Hepatocyte (in vitro differentiated cells): Measurements from ENCODE around the gene DOP1A.

ENCODE experiments used
- EZH2 ChIP-seq: fragments of 200-600 bp; sonication (generic); IDR thresholded peaks from 2 replicates; pipeline ENCODE4 v1.6.1; 2016; ENCODE audit warnings: antibody characterized with exemption, mild to moderate bottlenecking, borderline replicate concordance
- TF ChIP-seq, protein P1 (sequence below): fragments of 200-600 bp; sonication (generic); IDR thresholded peaks from 2 replicates; pipeline ENCODE4 v1.5.1; 2016; ENCODE audit warnings: antibody characterized with exemption, mild to moderate bottlenecking; ENCODE audit not compliant: poor library complexity

DNA sequence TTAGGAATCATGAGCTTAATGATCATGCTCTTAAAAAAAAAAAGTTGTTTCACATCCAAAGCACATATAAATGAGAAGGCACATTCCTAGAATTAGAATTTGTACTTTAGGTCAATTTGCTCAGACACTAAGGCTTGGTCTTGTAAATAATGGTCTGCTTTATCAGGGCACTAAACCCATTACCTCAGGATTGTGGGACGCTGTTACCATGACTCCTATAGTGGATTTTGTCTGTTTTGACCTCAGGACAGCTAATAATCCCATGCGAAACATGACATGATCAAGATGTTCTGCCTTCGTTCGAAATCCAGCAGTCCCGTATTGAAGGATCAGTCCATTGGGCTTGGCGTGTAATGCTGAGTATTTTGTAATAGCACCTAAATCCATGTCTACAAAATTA, 123.2 kb downstream of the DOP1A start:
- TF ChIP-seq, protein P1, sequence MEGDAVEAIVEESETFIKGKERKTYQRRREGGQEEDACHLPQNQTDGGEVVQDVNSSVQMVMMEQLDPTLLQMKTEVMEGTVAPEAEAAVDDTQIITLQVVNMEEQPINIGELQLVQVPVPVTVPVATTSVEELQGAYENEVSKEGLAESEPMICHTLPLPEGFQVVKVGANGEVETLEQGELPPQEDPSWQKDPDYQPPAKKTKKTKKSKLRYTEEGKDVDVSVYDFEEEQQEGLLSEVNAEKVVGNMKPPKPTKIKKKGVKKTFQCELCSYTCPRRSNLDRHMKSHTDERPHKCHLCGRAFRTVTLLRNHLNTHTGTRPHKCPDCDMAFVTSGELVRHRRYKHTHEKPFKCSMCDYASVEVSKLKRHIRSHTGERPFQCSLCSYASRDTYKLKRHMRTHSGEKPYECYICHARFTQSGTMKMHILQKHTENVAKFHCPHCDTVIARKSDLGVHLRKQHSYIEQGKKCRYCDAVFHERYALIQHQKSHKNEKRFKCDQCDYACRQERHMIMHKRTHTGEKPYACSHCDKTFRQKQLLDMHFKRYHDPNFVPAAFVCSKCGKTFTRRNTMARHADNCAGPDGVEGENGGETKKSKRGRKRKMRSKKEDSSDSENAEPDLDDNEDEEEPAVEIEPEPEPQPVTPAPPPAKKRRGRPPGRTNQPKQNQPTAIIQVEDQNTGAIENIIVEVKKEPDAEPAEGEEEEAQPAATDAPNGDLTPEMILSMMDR = no peak
- TF ChIP-seq EZH2 = no peak
